Left ventricle myocardium inferior (tissue), 1 donor: Measurements from ENCODE around the gene SNRNP25. TPM values are rescaled to one million over a fixed set of nuclear protein-coding genes. Genes with fewer than 3 reads are reported as not detected.

Experiments used
- DNase-seq: peaks from one replicate; pipeline ENCODE4 v3.0.0-alpha.2; 2020
- H3K27ac ChIP-seq: fragments of 200-600 bp; replicated peaks from 2 replicates; pipeline ENCODE4 v1.8.0; 2021
- H3K27me3 ChIP-seq: fragments of 200-600 bp; 2 replicates; pipeline ENCODE4 v1.8.0; 2021; ENCODE audit warnings: low read depth
- H3K36me3 ChIP-seq: fragments of 200-600 bp; 2 replicates; pipeline ENCODE4 v1.8.0; 2021
- H3K4me1 ChIP-seq: fragments of 200-600 bp; 2 replicates; pipeline ENCODE4 v1.8.0; 2021
- H3K4me3 ChIP-seq: fragments of 200-600 bp; 2 replicates; pipeline ENCODE4 v1.8.0; 2021; ENCODE audit warnings: mild to moderate bottlenecking, moderate library complexity
- H3K9me3 ChIP-seq: fragments of 200-600 bp; replicated peaks from 2 replicates; pipeline ENCODE4 v1.8.0; 2021
- intact Hi-C: fragments of 100-400 bp; cut with micrococcal nuclease; formaldehyde crosslinking; loops from one replicate; pipeline ENCODE4 v1.11.0; 2022
- total RNA-seq: library from RNA; stranded (reverse); fragmentation: NEBNext Ultra II Directional; extraction: Animal tissue kit (Norgen Biotek cat#: 25700); gene quantifications from one replicate; pipeline ENCODE4 v1.2.1, GENCODE V29; 2021
- TF ChIP-seq, protein P1 (sequence below): fragments of 200-600 bp; IDR thresholded peaks from 2 replicates; pipeline ENCODE4 v1.8.0; 2021; ENCODE audit warnings: antibody characterized with exemption, mild to moderate bottlenecking, borderline replicate concordance
- donor health status: DM: no; HTN: yes; CAD: no; lungs with severe emphysema.

Gene SNRNP25
- total RNA-seq, 1 donor from 2014 or later: 71.2 TPM

DNA sequence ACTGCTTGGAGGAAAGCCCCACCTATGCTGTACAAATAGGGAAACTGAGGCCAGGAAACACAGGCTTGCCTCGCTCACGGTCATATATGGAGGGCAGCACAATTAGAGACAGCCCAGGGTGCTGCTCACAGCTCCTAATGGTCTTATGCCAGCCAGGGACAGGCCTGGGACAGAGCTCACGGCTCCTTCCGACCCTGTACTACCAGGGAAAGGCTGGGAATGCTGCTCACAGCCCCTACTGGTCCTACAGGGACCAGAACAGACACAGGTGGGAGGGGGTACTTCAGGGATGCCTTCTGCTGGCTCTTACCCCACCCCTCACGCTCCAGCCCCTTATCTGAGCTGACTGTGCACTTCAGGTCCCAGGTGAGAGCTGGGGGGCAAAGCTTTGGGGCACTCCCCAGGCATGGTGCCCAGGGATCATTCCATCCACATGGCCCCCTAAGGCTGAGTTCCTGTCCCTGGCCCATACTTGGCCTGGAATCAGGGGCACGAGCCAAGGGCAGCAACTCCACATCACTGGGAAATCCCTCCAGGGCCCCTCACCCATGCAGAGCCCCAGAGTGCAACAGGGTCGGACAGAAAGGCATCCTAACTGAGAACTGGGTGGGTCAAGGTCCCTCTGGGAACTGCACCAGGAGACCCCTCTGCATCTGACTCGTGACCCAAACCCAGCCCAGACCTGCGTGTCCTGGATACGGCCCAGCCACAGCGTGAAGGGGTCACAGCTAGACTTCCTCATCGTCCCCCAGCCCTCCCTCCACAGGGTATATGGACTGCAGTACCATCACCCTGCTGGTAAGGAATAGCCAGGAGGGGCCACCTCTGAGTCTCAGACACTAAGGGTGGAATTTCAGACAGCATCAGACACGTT lies 12.9 kb downstream of the SNRNP25 start:
- Histone ChIP-seq H3K27ac (peak overlapping the region; percentile 18), H3K27me3 (no peaks in the 10 kb centered on the region), H3K4me3 (no peak overlapping the region), H3K4me1 (peaks cover 69% of the 10 kb centered on the region), H3K9me3 (no peaks in the 10 kb centered on the region), H3K36me3 (peaks cover 33% of the 10 kb centered on the region)
- DNase-seq: peak; percentile 14
- intact Hi-C loops: no loop called here
- TF ChIP-seq, protein P1, sequence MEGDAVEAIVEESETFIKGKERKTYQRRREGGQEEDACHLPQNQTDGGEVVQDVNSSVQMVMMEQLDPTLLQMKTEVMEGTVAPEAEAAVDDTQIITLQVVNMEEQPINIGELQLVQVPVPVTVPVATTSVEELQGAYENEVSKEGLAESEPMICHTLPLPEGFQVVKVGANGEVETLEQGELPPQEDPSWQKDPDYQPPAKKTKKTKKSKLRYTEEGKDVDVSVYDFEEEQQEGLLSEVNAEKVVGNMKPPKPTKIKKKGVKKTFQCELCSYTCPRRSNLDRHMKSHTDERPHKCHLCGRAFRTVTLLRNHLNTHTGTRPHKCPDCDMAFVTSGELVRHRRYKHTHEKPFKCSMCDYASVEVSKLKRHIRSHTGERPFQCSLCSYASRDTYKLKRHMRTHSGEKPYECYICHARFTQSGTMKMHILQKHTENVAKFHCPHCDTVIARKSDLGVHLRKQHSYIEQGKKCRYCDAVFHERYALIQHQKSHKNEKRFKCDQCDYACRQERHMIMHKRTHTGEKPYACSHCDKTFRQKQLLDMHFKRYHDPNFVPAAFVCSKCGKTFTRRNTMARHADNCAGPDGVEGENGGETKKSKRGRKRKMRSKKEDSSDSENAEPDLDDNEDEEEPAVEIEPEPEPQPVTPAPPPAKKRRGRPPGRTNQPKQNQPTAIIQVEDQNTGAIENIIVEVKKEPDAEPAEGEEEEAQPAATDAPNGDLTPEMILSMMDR: no peak

DNA sequence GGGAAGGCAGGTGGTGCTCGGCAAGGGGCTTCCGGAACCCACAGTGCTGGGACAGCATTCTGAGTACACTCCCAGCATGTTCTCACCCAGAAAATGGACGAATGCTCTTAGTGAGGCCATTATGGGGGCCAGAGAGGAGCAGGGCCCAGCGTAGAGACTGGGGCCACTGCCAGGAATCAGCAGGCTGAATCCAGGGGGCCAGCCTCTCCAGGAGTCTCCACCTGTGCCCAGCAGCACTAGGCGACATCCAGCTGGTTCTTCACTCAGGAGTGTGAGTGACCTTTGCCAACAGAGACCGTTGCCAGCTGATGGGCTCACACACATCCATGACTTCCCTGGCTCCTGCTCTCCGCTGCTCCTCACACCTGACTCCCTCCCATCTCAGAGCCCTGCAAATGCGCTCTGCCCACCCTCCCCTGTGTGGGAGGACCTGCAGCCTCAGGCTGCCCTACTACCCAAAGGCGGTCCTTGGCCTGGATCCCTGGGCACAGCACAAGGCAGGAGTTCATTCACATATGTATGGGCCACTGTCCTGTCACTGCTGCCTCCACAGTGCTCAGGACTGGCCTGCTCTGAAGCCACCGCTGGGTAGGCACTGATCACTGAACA lies 13.7 kb downstream of the SNRNP25 start:
- Histone ChIP-seq H3K36me3 (peaks cover 25% of the 10 kb centered on the region), H3K4me3 (peak overlapping the region; percentile 6), H3K27me3 (no peaks in the 10 kb centered on the region), H3K27ac (peak overlapping the region; percentile 56), H3K4me1 (peaks cover 76% of the 10 kb centered on the region), H3K9me3 (no peaks in the 10 kb centered on the region)
- peak; percentile 21 for DNase-seq
- TF ChIP-seq, protein P1: no peak
- intact Hi-C loops: no loop called here

DNA sequence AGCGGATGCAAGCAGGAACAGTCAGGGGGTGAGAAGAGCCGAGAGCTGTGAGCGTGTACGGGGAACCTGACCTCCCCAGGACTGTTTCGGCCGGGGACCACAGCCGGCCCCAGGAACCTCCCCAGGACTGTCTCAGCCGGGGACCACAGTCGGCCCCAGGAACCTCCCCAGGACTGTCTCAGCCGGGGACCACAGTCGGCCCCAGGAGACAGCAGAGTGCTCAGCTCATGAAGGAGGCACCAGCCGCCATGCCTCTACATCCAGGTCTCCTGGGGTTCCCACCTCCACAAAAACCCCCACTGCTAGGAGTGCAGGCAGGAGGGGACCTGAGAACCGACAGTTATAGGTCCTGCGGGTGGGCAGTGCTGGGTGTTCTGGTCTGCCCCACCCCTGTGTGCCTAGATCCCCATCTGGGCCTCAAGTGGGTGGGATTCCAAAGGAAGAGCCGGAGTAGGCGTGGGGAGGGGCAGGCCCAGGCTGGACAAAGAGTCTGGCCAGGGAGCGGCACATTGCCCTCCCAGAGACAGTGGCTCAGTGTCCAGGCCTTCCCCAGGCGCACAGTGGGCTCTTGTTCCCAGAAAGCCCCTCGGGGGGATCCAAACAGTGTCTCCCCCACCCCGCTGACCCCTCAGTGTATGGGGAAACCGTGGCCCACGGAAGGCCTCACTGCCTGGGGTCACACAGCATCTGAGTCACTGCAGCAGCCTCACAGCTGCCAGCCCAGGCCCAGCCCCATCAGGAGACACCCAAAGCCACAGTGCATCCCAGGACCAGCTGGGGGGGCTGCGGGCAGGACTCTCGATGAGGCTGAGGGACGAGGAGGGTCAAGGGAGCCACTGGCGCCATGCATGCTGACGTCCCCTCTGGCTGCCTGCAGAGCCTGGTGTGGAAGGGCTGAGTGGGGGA lies 14.5 kb downstream of the SNRNP25 start:
- DNase-seq: peak; percentile 31
- TF ChIP-seq, protein P1: no peak
- peak overlapping the region; percentile 6 for H3K4me3 ChIP-seq
- intact Hi-C loops: loop anchor here (2.0 kb wide), 1 partner anchor 27 kb away; no protein-coding TSS in a partner anchor
- peak overlapping the region; percentile 56 for H3K27ac ChIP-seq
- no peaks in the 10 kb centered on the region for H3K27me3 ChIP-seq
- H3K4me1 ChIP-seq: peaks cover 82% of the 10 kb centered on the region
- no peaks in the 10 kb centered on the region for H3K9me3 ChIP-seq
- peaks cover 17% of the 10 kb centered on the region for H3K36me3 ChIP-seq

DNA sequence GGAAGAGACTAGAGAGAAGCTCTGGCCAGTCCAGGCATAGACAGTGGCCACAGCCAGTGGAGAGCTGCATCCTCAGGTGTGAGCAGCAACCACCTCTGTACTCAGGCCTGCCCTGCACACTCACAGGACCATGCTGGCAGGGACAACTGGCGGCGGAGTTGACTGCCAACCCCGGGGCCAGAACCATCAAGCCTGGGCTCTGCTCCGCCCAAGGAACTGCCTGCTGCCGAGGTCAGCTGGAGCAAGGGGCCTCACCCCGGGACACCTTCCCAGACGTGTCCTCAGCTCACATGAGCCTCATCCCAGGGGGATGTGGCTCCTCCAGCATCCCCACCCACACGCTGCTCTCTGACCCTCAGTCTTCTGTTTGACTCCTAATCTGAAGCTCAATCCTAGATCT lies 15.6 kb downstream of the SNRNP25 start:
- intact Hi-C loops: loop anchor here (2.0 kb wide), 1 partner anchor 26 kb away; no protein-coding TSS in a partner anchor
- Histone ChIP-seq H3K36me3 (peaks cover 8% of the 10 kb centered on the region), H3K4me3 (no peak overlapping the region), H3K27ac (peak overlapping the region; percentile 56), H3K27me3 (no peaks in the 10 kb centered on the region), H3K9me3 (no peaks in the 10 kb centered on the region), H3K4me1 (peaks cover 88% of the 10 kb centered on the region)
- TF ChIP-seq, protein P1: no peak
- peak; percentile 22 for DNase-seq

DNA sequence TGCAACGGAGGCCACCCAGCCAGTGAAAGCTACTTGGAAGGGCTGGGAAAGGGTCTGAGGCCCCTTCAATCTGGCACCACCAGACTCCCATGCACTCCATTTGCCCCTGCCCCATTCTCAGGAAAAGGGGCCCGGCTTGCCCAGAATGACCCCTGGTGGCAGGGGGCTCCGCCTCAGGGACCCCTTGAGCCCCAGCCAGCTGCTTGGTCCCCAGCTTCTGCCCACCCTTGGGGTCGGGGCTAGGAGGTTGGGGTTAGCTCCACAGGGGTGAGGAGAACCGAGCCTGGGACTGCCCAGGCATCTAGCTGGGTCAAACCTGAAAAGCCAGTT lies 17.5 kb downstream of the SNRNP25 start:
- H3K4me1 ChIP-seq: peaks cover 97% of the 10 kb centered on the region
- no peak for DNase-seq

More for the DNA sequence above, 17.5 kb downstream of the SNRNP25 start:
- H3K27ac ChIP-seq: peak overlapping the region; percentile 96
- intact Hi-C loops: no loop called here
- TF ChIP-seq, protein P1: no peak
- H3K4me3 ChIP-seq: peak overlapping the region; percentile 82
- H3K9me3 ChIP-seq: no peaks in the 10 kb centered on the region
- no peaks in the 10 kb centered on the region for H3K36me3 ChIP-seq
- H3K27me3 ChIP-seq: no peaks in the 10 kb centered on the region
